ENCODE data around the gene CSNK2A3. TPM values are rescaled to one million over a fixed set of nuclear protein-coding genes. Genes with fewer than 3 reads are reported as not detected.
A peak's percentile ranks its signal among the peaks of the same experiment; 100 is the strongest.

CSNK2A3 gene
- total RNA-seq, 1 experiment from 2014 or later, result 2.3 TPM

- H4K20me1 ChIP-seq (ENCODE audit: low read length), result no peaks in the 10 kb centered on the region
- H3K9me2 ChIP-seq (replicated peaks; ENCODE audit: low read length), result no peaks in the 10 kb centered on the region
- H3K27me3 ChIP-seq (ENCODE audit: low read length), result no peaks in the 10 kb centered on the region
- no peak overlapping the region for H2AFZ ChIP-seq (ENCODE audit: low read length)
- no peak overlapping the region for H3K27ac ChIP-seq (ENCODE audit: low read length)
- H3K4me1 ChIP-seq (ENCODE audit: insufficient read depth, low read length), result peaks cover 18% of the 10 kb centered on the region
- no peaks in the 10 kb centered on the region for H3F3A ChIP-seq (ENCODE audit: low read length, unreplicated experiment)
- H3K4me3 ChIP-seq (ENCODE audit: low read length), result no peak overlapping the region
- ChIA-PET CTCF (no interaction called here), POLR2A (ENCODE audit: unreplicated experiment) (no interaction called here)
- ATAC-seq (no peak), DNase-seq (peak; percentile 38)
- H3K36me3 ChIP-seq (ENCODE audit: low read depth, low read length), result no peaks in the 10 kb centered on the region
- TF ChIP-seq EZH2phosphoT487 (IDR thresholded peaks at IDR 0.05; ENCODE audit: borderline replicate concordance, low read length), result no peak
- TF ChIP-seq CTCF (conservative IDR thresholded peaks at IDR 0.05; ENCODE audit: low read depth, low read length), result no peak
- no peak for TF ChIP-seq EZH2 (IDR thresholded peaks at IDR 0.05; ENCODE audit: low read length, unreplicated experiment)
- no peaks in the 10 kb centered on the region for H3K9me3 ChIP-seq (ENCODE audit: low read length)
- BruUV-seq (replicated peaks), result no TSS peak
- intact Hi-C loops (cut with micrococcal nuclease), result no loop called here
- H3K4me2 ChIP-seq (ENCODE audit: low read length), result no peak overlapping the region
- H3K79me2 ChIP-seq (ENCODE audit: low read length), result no peaks in the 10 kb centered on the region
- H3K9ac ChIP-seq (ENCODE audit: low read length), result no peak overlapping the region
These were observed 36.2 kb upstream of the CSNK2A3 start for GRCh38 chr11:11389238-11389637.

GRCh38 chr11:11387622-11388305 is 34.7 kb upstream of the CSNK2A3 start:
- Histone ChIP-seq H4K20me1 (ENCODE audit: low read length) (no peaks in the 10 kb centered on the region), H3K9me2 (replicated peaks; ENCODE audit: low read length) (no peaks in the 10 kb centered on the region), H2AFZ (ENCODE audit: low read length) (no peak overlapping the region), H3K36me3 (ENCODE audit: low read depth, low read length) (no peaks in the 10 kb centered on the region), H3K27me3 (ENCODE audit: low read length) (no peaks in the 10 kb centered on the region), H3K4me2 (ENCODE audit: low read length) (no peak overlapping the region), H3F3A (ENCODE audit: low read length, unreplicated experiment) (no peaks in the 10 kb centered on the region), H3K79me2 (ENCODE audit: low read length) (no peaks in the 10 kb centered on the region), H3K4me3 (ENCODE audit: low read length) (no peak overlapping the region), H3K9me3 (ENCODE audit: low read length) (no peaks in the 10 kb centered on the region), H3K27ac (ENCODE audit: low read length) (no peak overlapping the region), H3K4me1 (ENCODE audit: insufficient read depth, low read length) (peaks cover 18% of the 10 kb centered on the region), H3K9ac (ENCODE audit: low read length) (no peak overlapping the region)
- intact Hi-C loops (cut with micrococcal nuclease), result no loop called here
- ATAC-seq (no peak), DNase-seq (no peak)
- ChIA-PET CTCF (no interaction called here), POLR2A (ENCODE audit: unreplicated experiment) (no interaction called here)
- TF ChIP-seq CTCF (conservative IDR thresholded peaks at IDR 0.05; ENCODE audit: low read depth, low read length) (no peak), EZH2 (IDR thresholded peaks at IDR 0.05; ENCODE audit: low read length, unreplicated experiment) (no peak)
- no TSS peak for BruUV-seq (replicated peaks)

GRCh38 chr11:11387207-11387606 is 34.2 kb upstream of the CSNK2A3 start:
- H3K4me2 ChIP-seq (ENCODE audit: low read length), result no peak overlapping the region
- no peaks in the 10 kb centered on the region for H4K20me1 ChIP-seq (ENCODE audit: low read length)
- H3K4me1 ChIP-seq (ENCODE audit: insufficient read depth, low read length), result peaks cover 16% of the 10 kb centered on the region
- H3K27me3 ChIP-seq (ENCODE audit: low read length), result no peaks in the 10 kb centered on the region
- no peaks in the 10 kb centered on the region for H3K36me3 ChIP-seq (ENCODE audit: low read depth, low read length)
- H3K9me2 ChIP-seq (replicated peaks; ENCODE audit: low read length), result no peaks in the 10 kb centered on the region
- intact Hi-C loops (cut with micrococcal nuclease), result no loop called here
- BruUV-seq (replicated peaks), result no TSS peak
- no peak overlapping the region for H3K9ac ChIP-seq (ENCODE audit: low read length)
- no peak overlapping the region for H3K4me3 ChIP-seq (ENCODE audit: low read length)
- H3K79me2 ChIP-seq (ENCODE audit: low read length), result no peaks in the 10 kb centered on the region
- no peak overlapping the region for H3K27ac ChIP-seq (ENCODE audit: low read length)
- DNase-seq (no peak), ATAC-seq (no peak)
- H2AFZ ChIP-seq (ENCODE audit: low read length), result no peak overlapping the region
- CTCF ChIA-PET, result no interaction called here
- H3K9me3 ChIP-seq (ENCODE audit: low read length), result no peaks in the 10 kb centered on the region
- no peaks in the 10 kb centered on the region for H3F3A ChIP-seq (ENCODE audit: low read length, unreplicated experiment)
- TF ChIP-seq EZH2 (IDR thresholded peaks at IDR 0.05; ENCODE audit: low read length, unreplicated experiment) (no peak), EZH2phosphoT487 (IDR thresholded peaks at IDR 0.05; ENCODE audit: borderline replicate concordance, low read length) (no peak), CTCF (conservative IDR thresholded peaks at IDR 0.05; ENCODE audit: low read depth, low read length) (no peak)
- POLR2A ChIA-PET (ENCODE audit: unreplicated experiment), result no interaction called here
